Measurements from ENCODE around the gene SIL1.

The SIL1 gene

GRCh38 chr5:139197710-139198669 is at the start of gene SIL1:
SIL1 (minus strand) TSS chr5:139198368; CDS start chr5:139127843, 70,525 bp downstream.
- TF ChIP-seq CTCF (conservative IDR thresholded peaks at IDR 0.05): no peak
- H3K27ac ChIP-seq: peak within 1 kb of the TSS; percentile 92

- no peak overlapping the region for H3K27ac ChIP-seq
- TF ChIP-seq CTCF (conservative IDR thresholded peaks at IDR 0.05): no peak
Observed at GRCh38 chr5:139246394-139246793, 48.2 kb upstream of the SIL1 start.

GRCh38 chr5:139245637-139246339 is 47.6 kb upstream of the SIL1 start:
- TF ChIP-seq CTCF (conservative IDR thresholded peaks at IDR 0.05): no peak
- no peak overlapping the region for H3K27ac ChIP-seq

DNA sequence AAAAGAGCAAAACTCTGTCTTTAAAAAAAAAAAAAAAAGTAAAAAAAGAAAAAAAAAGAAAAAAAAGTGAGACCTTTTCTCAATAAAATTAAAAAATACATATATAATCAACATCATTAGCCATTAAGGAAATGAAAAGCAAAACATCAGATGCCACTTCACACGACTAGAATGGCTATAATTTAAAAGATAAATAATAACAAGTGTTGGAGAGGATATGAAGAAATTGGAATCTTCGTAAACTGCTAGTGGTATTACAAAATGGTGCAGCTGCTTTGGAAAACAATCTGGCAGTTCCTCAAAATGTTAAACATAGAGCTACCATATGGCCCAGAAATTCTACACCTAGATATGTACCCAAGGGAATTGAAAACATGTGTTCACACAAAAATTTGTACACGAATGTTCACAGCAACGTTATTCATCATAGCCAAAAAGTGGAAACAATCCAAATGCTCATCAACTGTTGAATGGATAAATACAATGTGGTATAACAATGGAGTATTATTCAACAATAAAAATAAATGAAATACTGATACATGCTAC is 45.3 kb upstream of the SIL1 start:
- H3K27ac ChIP-seq: no peak overlapping the region
- no peak for TF ChIP-seq CTCF (conservative IDR thresholded peaks at IDR 0.05)

- H3K27ac ChIP-seq: no peak overlapping the region
- no peak for TF ChIP-seq CTCF (conservative IDR thresholded peaks at IDR 0.05)
Observed at GRCh38 chr5:139241139-139241538, 43.0 kb upstream of the SIL1 start.

DNA sequence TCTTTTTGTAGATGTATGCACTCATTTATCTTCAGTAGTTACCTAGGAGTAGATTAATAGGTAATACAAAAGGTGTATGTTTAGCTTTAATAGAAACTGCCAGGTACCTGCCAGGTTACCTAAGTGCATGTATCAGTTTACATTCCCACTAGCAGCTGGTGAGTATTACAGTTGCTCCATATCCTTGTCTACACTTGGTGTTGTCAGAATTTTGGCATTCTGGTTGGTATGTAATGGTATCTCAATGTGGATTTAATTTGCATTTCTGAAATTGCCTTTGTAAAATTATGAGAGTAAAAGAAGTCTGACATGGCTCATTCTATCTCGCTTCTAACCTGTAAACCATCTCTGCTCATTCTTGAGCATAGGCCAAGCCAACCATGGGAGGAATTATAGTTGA is 38.3 kb upstream of the SIL1 start:
- TF ChIP-seq CTCF (conservative IDR thresholded peaks at IDR 0.05): no peak

GRCh38 chr5:139232147-139232724 is 34.1 kb upstream of the SIL1 start:
- no peak for TF ChIP-seq CTCF (conservative IDR thresholded peaks at IDR 0.05)

More for the DNA sequence above, 38.3 kb upstream of the SIL1 start:
- H3K27ac ChIP-seq: no peak overlapping the region

More at GRCh38 chr5:139232147-139232724, 34.1 kb upstream of the SIL1 start:
- no peak overlapping the region for H3K27ac ChIP-seq

Data from VCaP (cell line).